ENCODE data around the gene GNLY.

- no peak for TF ChIP-seq EZH2 (IDR thresholded peaks at IDR 0.05; ENCODE audit: borderline replicate concordance, low read length)
- peak; percentile 82 to 98 for TF ChIP-seq CTCF (conservative IDR thresholded peaks at IDR 0.05 in 1 of 2, IDR thresholded peaks at IDR 0.05 in 1 of 2; ENCODE audit: extremely low read depth in 1 of 2, insufficient read depth in 1 of 2, low read depth in 1 of 2, low read length in 2 of 2)
Measured at GRCh38 chr2:85728883-85729824, 35.0 kb downstream of the GNLY start.
